Neural progenitor cell (in vitro differentiated cells): ENCODE results near the gene CDC42BPG. TPM values are rescaled to one million over a fixed set of nuclear protein-coding genes. Genes with fewer than 3 reads are reported as not detected.

Experiments
- DNase-seq: peaks from one replicate; pipeline ENCODE4 v3.0.0-alpha.2; 2016; ENCODE audit warnings: low spot score
- H2AFZ ChIP-seq: fragments of 200-600 bp; sonication (generic); replicated peaks from 2 replicates; pipeline ENCODE4 v1.6.1; 2016; ENCODE audit warnings: antibody characterized with exemption
- H3F3A ChIP-seq: fragments of 200-600 bp; sonication (generic); 2 replicates; pipeline ENCODE4 v1.6.1; 2016; ENCODE audit warnings: antibody characterized with exemption, low read depth
- H3K27ac ChIP-seq: fragments of 200-600 bp; sonication (generic); 2 replicates; pipeline ENCODE4 v1.5.1; 2016; ENCODE audit warnings: mild to moderate bottlenecking
- H3K27me3 ChIP-seq: fragments of 200-600 bp; sonication (generic); 2 replicates; pipeline ENCODE4 v1.6.1; 2016; ENCODE audit warnings: mild to moderate bottlenecking, moderate library complexity
- H3K36me3 ChIP-seq: fragments of 200-600 bp; sonication (generic); 2 replicates; pipeline ENCODE4 v1.5.1; 2016
- H3K4me1 ChIP-seq: fragments of 200-600 bp; sonication (generic); 2 replicates; pipeline ENCODE4 v1.6.1; 2016; ENCODE audit warnings: mixed run types
- H3K4me2 ChIP-seq: fragments of 200-600 bp; sonication (generic); 2 replicates; pipeline ENCODE4 v1.6.1; 2016
- H3K4me3 ChIP-seq: fragments of 200-600 bp; sonication (generic); 2 replicates; pipeline ENCODE4 v1.5.1; 2016
- H3K79me2 ChIP-seq: fragments of 200-600 bp; sonication (generic); 2 replicates; pipeline ENCODE4 v1.6.1; 2016; ENCODE audit warnings: low read depth
- H3K9ac ChIP-seq: fragments of 200-600 bp; sonication (generic); 2 replicates; pipeline ENCODE4 v1.6.1; 2016
- H3K9me3 ChIP-seq: fragments of 200-600 bp; sonication (generic); 2 replicates; pipeline ENCODE4 v1.5.1; 2016; ENCODE audit warnings: low read depth
- H4K20me1 ChIP-seq: fragments of 200-600 bp; sonication (generic); 2 replicates; pipeline ENCODE4 v1.6.1; 2016; ENCODE audit warnings: low read depth
- H3K27ac Mint-ChIP-seq: 3 replicates; pipeline ENCODE4 v1.8.0; 2021; ENCODE audit warnings: mixed read lengths
- H3K27me3 Mint-ChIP-seq: 2 replicates; pipeline ENCODE4 v1.8.0; 2022; ENCODE audit warnings: low read depth, mild to moderate bottlenecking, inconsistent platforms, moderate library complexity, mixed read lengths; ENCODE audit not compliant: insufficient read depth
- H3K36me3 Mint-ChIP-seq: 3 replicates; pipeline ENCODE4 v1.8.0; 2021; ENCODE audit warnings: mixed read lengths
- H3K4me1 Mint-ChIP-seq: 3 replicates; pipeline ENCODE4 v1.8.0; 2021; ENCODE audit warnings: mixed read lengths
- H3K4me3 Mint-ChIP-seq: 3 replicates; pipeline ENCODE4 v1.8.0; 2021; ENCODE audit warnings: mild to moderate bottlenecking, moderate library complexity, mixed read lengths
- H3K9me3 Mint-ChIP-seq: 3 replicates; pipeline ENCODE4 v1.8.0; 2020; ENCODE audit warnings: mixed read lengths
- CTCF ChIP-seq: fragments of 200-600 bp; sonication (generic); IDR thresholded peaks from 2 replicates; pipeline ENCODE4 v1.5.1; 2017; ENCODE audit warnings: antibody characterized with exemption, mild to moderate bottlenecking
- EZH2 ChIP-seq: fragments of 200-600 bp; sonication (generic); IDR thresholded peaks from 2 replicates; pipeline ENCODE4 v1.6.1; 2017; ENCODE audit warnings: antibody characterized with exemption, mild to moderate bottlenecking, moderate library complexity
- EZH2phosphoT487 ChIP-seq: fragments of 200-600 bp; sonication (generic); IDR thresholded peaks from 2 replicates; pipeline ENCODE4 v1.6.1; 2017; ENCODE audit warnings: antibody characterized with exemption
- total RNA-seq: library from RNA; depleted of rRNA; stranded (reverse); fragments of >200 nt; gene quantifications from 2 replicates; pipeline ENCODE4 v1.2.3, GENCODE V29; 2015; ENCODE audit warnings: low replicate concordance

CDC42BPG gene
- total RNA-seq, 1 donor from 2014 or later, result 0.62 TPM

DNA sequence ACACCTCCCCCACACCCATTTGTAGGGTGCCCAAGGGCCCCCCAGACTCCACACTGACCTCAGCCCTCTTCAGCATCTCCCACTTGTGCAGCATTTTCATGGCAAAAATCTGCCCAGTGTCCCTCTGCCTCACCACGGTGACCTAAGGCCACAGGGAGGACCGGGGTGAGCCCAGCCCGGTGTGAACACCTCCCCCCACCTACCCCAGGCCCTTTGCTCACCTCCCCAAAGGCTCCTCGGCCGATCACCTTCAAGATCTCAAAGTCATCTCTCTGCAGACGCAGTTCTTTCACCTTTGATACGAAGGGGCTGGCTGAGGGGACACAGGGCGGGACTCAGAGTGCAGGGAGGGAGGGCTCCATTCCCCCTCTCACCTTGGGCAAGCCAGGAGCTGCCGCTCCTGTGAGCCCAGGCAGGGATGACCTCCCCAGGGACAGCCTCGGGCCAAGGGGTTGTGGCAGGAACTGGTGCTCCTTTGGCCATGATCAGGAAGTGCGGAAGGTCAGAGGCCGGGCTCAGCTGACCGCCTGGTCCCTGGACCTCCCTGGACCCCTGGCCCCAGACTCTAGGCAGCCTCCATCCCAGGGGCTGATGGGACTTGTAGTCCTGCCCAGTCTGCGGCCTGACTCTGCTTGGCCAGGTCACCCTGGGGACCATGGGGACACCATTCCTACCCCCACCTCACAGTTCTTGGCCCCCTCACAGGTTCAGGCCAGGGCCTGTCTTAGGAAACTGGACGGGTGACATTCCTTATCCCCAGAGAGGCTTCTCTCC, 2.7 kb downstream of the CDC42BPG start:
- Histone ChIP-seq H3K79me2 (no peaks in the 10 kb centered on the region), H3K9ac (no peak overlapping the region), H2AFZ (no peak overlapping the region), H3K4me1 (peaks cover 24% of the 10 kb centered on the region), H3K27ac (no peak overlapping the region), H4K20me1 (no peaks in the 10 kb centered on the region), H3K36me3 (no peaks in the 10 kb centered on the region), H3F3A (peaks cover 33% of the 10 kb centered on the region), H3K9me3 (no peaks in the 10 kb centered on the region), H3K4me2 (no peak overlapping the region), H3K27me3 (peaks cover 14% of the 10 kb centered on the region), H3K4me3 (no peak overlapping the region)
- H3K27me3 Mint-ChIP-seq, result peaks cover 16% of the 10 kb centered on the region
- no peak overlapping the region for H3K4me3 Mint-ChIP-seq
- TF ChIP-seq EZH2, result no peak
- TF ChIP-seq EZH2phosphoT487, result no peak
- TF ChIP-seq CTCF, result no peak
- DNase-seq, result peak; percentile 55
- H3K9me3 Mint-ChIP-seq, result no peaks in the 10 kb centered on the region
- H3K36me3 Mint-ChIP-seq, result no peaks in the 10 kb centered on the region
- H3K27ac Mint-ChIP-seq, result no peak overlapping the region
- H3K4me1 Mint-ChIP-seq, result peaks cover 20% of the 10 kb centered on the region

GRCh38 chr11:64839887-64840782, 4.3 kb downstream of the CDC42BPG start:
- TF ChIP-seq EZH2phosphoT487 (no peak), EZH2 (no peak), CTCF (no peak)
- no peaks in the 10 kb centered on the region for H3K36me3 ChIP-seq
- no peaks in the 10 kb centered on the region for H3K36me3 Mint-ChIP-seq
- no peaks in the 10 kb centered on the region for H3K9me3 Mint-ChIP-seq
- no peak overlapping the region for H3K27ac ChIP-seq
- H3K79me2 ChIP-seq, result no peaks in the 10 kb centered on the region
- H2AFZ ChIP-seq, result no peak overlapping the region
- no peak overlapping the region for H3K4me3 Mint-ChIP-seq
- peaks cover 18% of the 10 kb centered on the region for H3K4me1 Mint-ChIP-seq
- H3K4me2 ChIP-seq, result no peak overlapping the region
- DNase-seq, result no peak
- H3K27ac Mint-ChIP-seq, result no peak overlapping the region
- H3F3A ChIP-seq, result peaks cover 17% of the 10 kb centered on the region
- peaks cover 10% of the 10 kb centered on the region for H3K27me3 Mint-ChIP-seq
- peaks cover 24% of the 10 kb centered on the region for H3K4me1 ChIP-seq
- H4K20me1 ChIP-seq, result no peaks in the 10 kb centered on the region
- H3K27me3 ChIP-seq, result peaks cover 14% of the 10 kb centered on the region
- no peak overlapping the region for H3K4me3 ChIP-seq
- H3K9ac ChIP-seq, result no peak overlapping the region
- no peaks in the 10 kb centered on the region for H3K9me3 ChIP-seq

DNA sequence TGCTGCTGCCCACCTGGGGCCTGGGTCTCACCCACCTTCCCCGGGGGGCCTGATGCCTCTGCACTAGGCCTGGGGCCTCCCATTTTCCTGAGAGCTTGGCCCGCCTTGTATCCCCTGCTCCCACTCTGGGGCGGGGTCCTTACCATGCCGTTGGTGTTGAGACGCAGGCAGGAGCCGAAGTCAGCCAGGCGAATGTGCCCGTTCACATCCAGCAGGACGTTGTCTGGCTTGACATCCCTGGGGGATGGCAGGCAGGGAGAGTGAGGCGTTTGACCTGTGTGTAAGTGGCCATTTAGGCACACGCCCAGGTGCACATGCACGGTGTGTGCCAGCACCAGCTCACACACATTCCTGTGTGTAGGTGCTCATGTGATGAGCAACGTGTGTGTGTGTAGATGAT, 5.1 kb downstream of the CDC42BPG start:
- Mint-ChIP-seq H3K9me3 (no peaks in the 10 kb centered on the region), H3K4me1 (peaks cover 18% of the 10 kb centered on the region), H3K4me3 (no peak overlapping the region), H3K27ac (peak overlapping the region; percentile 21), H3K27me3 (peaks cover 8% of the 10 kb centered on the region), H3K36me3 (no peaks in the 10 kb centered on the region)
- no peak for DNase-seq
- Histone ChIP-seq H2AFZ (no peak overlapping the region), H3K27me3 (peaks cover 8% of the 10 kb centered on the region), H3K4me2 (no peak overlapping the region), H3K4me1 (peaks cover 24% of the 10 kb centered on the region), H3K4me3 (no peak overlapping the region), H3F3A (peaks cover 17% of the 10 kb centered on the region), H3K9me3 (no peaks in the 10 kb centered on the region), H3K36me3 (no peaks in the 10 kb centered on the region), H3K79me2 (no peaks in the 10 kb centered on the region), H4K20me1 (no peaks in the 10 kb centered on the region), H3K27ac (no peak overlapping the region), H3K9ac (no peak overlapping the region)
- no peak for TF ChIP-seq EZH2
- TF ChIP-seq CTCF, result no peak
- TF ChIP-seq EZH2phosphoT487, result no peak
